MM.1S (cell line): ENCODE measurements around the gene MARVELD2.
"Not testable (repeated sequence)": the region's sequence is repeated elsewhere in the genome, so short reads cannot be mapped to it uniquely, and the experiment has no call there.

ENCODE experiments used
- DNase-seq: peaks from one replicate; pipeline ENCODE4 v3.0.0-alpha.2; 2015
- H2AFZ ChIP-seq: fragments of 300-600 bp; sonication (generic); 2 replicates; pipeline ENCODE4 v1.6.0; 2016; ENCODE audit warnings: antibody characterized with exemption, low read length
- H3F3A ChIP-seq: fragments of 300-600 bp; sonication (generic); 2 replicates; pipeline ENCODE4 v1.6.1; 2016; ENCODE audit warnings: mild to moderate bottlenecking, antibody characterized with exemption, low read length, moderate library complexity, mixed read lengths; ENCODE audit not compliant: insufficient read depth
- H3K27ac ChIP-seq: fragments of 300-600 bp; sonication (generic); 2 replicates; pipeline ENCODE4 v1.5.1; 2016; ENCODE audit warnings: mild to moderate bottlenecking, low read length
- H3K27me3 ChIP-seq: fragments of 300-600 bp; sonication (generic); replicated peaks from 2 replicates; pipeline ENCODE4 v1.6.0; 2016; ENCODE audit warnings: low read length; ENCODE audit not compliant: insufficient read depth
- H3K36me3 ChIP-seq: fragments of 300-600 bp; sonication (generic); replicated peaks from 2 replicates; pipeline ENCODE4 v1.6.1; 2016; ENCODE audit warnings: mild to moderate bottlenecking, low read length, mixed read lengths; ENCODE audit not compliant: insufficient read depth
- H3K4me1 ChIP-seq: fragments of 300-600 bp; sonication (generic); 2 replicates; pipeline ENCODE4 v1.6.1; 2016; ENCODE audit warnings: low read length, mixed read lengths
- H3K4me2 ChIP-seq: fragments of 300-600 bp; sonication (generic); 2 replicates; pipeline ENCODE4 v1.6.0; 2016; ENCODE audit warnings: low read depth, low read length
- H3K4me3 ChIP-seq: fragments of 300-600 bp; sonication (generic); 2 replicates; pipeline ENCODE4 v1.5.1; 2016; ENCODE audit warnings: low read length, mixed read lengths
- H3K79me2 ChIP-seq: fragments of 300-600 bp; sonication (generic); 2 replicates; pipeline ENCODE4 v1.6.1; 2016; ENCODE audit warnings: mixed run types, low read length, mixed read lengths
- H3K9ac ChIP-seq: fragments of 300-600 bp; sonication (generic); 2 replicates; pipeline ENCODE4 v1.6.1; 2016; ENCODE audit warnings: low read length, mixed read lengths
- H3K9me2 ChIP-seq: fragments of 300-600 bp; sonication (generic); replicated peaks from 2 replicates; pipeline ENCODE4 v1.6.1; 2016; ENCODE audit warnings: mild to moderate bottlenecking, low read length, mixed read lengths; ENCODE audit not compliant: insufficient read depth
- H3K9me3 ChIP-seq: fragments of 300-600 bp; sonication (generic); replicated peaks from 2 replicates; pipeline ENCODE4 v1.6.1; 2016; ENCODE audit warnings: mild to moderate bottlenecking, low read length, mixed read lengths; ENCODE audit not compliant: insufficient read depth
- H4K20me1 ChIP-seq: fragments of 300-600 bp; sonication (generic); 2 replicates; pipeline ENCODE4 v1.6.1; 2016; ENCODE audit warnings: mild to moderate bottlenecking, low read length, moderate library complexity, mixed read lengths; ENCODE audit not compliant: insufficient read depth
- CTCF ChIP-seq: fragments of 300-600 bp; sonication (generic); IDR thresholded peaks from 2 replicates; pipeline ENCODE4 v1.5.1; 2016; ENCODE audit warnings: antibody characterized with exemption, low read length, mixed read lengths
- EZH2 ChIP-seq: fragments of 300-600 bp; sonication (generic); optimal IDR thresholded peaks from 2 replicates; pipeline ENCODE3; 2017; ENCODE audit warnings: low read depth, mild to moderate bottlenecking, antibody characterized with exemption, low read length, mixed read lengths
- EZH2phosphoT487 ChIP-seq: fragments of 300-600 bp; sonication (generic); IDR thresholded peaks from 2 replicates; pipeline ENCODE4 v1.6.1; 2018; ENCODE audit warnings: antibody characterized with exemption, low read length

Gene MARVELD2

GRCh38 chr5:69369340-69370121, 45.4 kb upstream of the MARVELD2 start, which contains the start of the genes AK6, RAD17 and TAF9:
AK6 (minus strand) TSS chr5:69369520; CDS start chr5:69369490, 30 bp downstream.
RAD17 (plus strand) TSS chr5:69369818; CDS start chr5:69372209, 2,391 bp downstream.
TAF9 (minus strand) TSS chr5:69369520; CDS start chr5:69365737, 3,783 bp downstream.
- H3K9me3 ChIP-seq = no peaks in the 10 kb centered on the region
- H4K20me1 ChIP-seq = no peaks in the 10 kb centered on the region
- peak; percentile 92 for DNase-seq
- H3K4me3 ChIP-seq = peak within 1 kb of the TSS; percentile 100
- peak within 1 kb of the TSS; percentile 81 for H3K27ac ChIP-seq
- H3F3A ChIP-seq = peaks cover 12% of the 10 kb centered on the region
- H3K4me1 ChIP-seq = peaks cover 24% of the 10 kb centered on the region
- peak within 1 kb of the TSS; percentile 94 for H3K9ac ChIP-seq
- TF ChIP-seq CTCF (no peak), EZH2 (no peak), EZH2phosphoT487 (no peak)
- no peaks in the 10 kb centered on the region for H3K9me2 ChIP-seq
- H3K36me3 ChIP-seq = no peaks in the 10 kb centered on the region; the same call in 1 of the 2 replicates
- H3K27me3 ChIP-seq = no peaks in the 10 kb centered on the region
- H3K79me2 ChIP-seq = peaks cover 84% of the 10 kb centered on the region
- peak within 1 kb of the TSS; percentile 77 for H2AFZ ChIP-seq
- H3K4me2 ChIP-seq = peak within 1 kb of the TSS; percentile 88

GRCh38 chr5:69370335-69370734, 44.6 kb upstream of the MARVELD2 start:
- H3K36me3 ChIP-seq, H3K9me2 ChIP-seq, DNase-seq, H3K27me3 ChIP-seq, H4K20me1 ChIP-seq, H3K9me3 ChIP-seq: not testable (repeated sequence)
- Histone ChIP-seq H3F3A (peaks cover 19% of the 10 kb centered on the region), H2AFZ (peak overlapping the region; percentile 77), H3K27ac (peak overlapping the region; percentile 81; the same call in 1 of the 2 replicates), H3K4me3 (peak overlapping the region; percentile 100), H3K4me2 (peak overlapping the region; percentile 72), H3K9ac (peak overlapping the region; percentile 94; the same call in 1 of the 2 replicates), H3K4me1 (peaks cover 25% of the 10 kb centered on the region), H3K79me2 (peaks cover 76% of the 10 kb centered on the region)

- peak overlapping the region; percentile 24; the same call in 1 of the 2 replicates for H3K9ac ChIP-seq
- DNase-seq = no peak
- no peaks in the 10 kb centered on the region for H4K20me1 ChIP-seq
- H3K79me2 ChIP-seq = peaks cover 67% of the 10 kb centered on the region
- peak overlapping the region; percentile 26; the same call in 1 of the 2 replicates for H3K4me3 ChIP-seq
- no peaks in the 10 kb centered on the region for H3K9me2 ChIP-seq
- peaks cover 3% of the 10 kb centered on the region; the same call in 1 of the 2 replicates for H3K36me3 ChIP-seq
- H3K4me2 ChIP-seq = peak overlapping the region; percentile 73
- no peaks in the 10 kb centered on the region for H3K27me3 ChIP-seq
- peaks cover 34% of the 10 kb centered on the region for H3K4me1 ChIP-seq
- H3K27ac ChIP-seq = no peak overlapping the region
- TF ChIP-seq EZH2phosphoT487 = no peak
- no peak for TF ChIP-seq EZH2
- TF ChIP-seq CTCF = no peak
- no peak overlapping the region for H2AFZ ChIP-seq
- no peaks in the 10 kb centered on the region for H3K9me3 ChIP-seq
- peaks cover 19% of the 10 kb centered on the region for H3F3A ChIP-seq
These were observed 42.5 kb upstream of the MARVELD2 start for GRCh38 chr5:69372394-69372793.
